AG04449 (cell line): Measurements from ENCODE around the gene CLEC4F.

Source experiments
- CTCF ChIA-PET: fragments of 350-600 bp; formaldehyde crosslinking; extraction: SDS; loops from one replicate; lab custom pipeline; 2021; ENCODE audit warnings: antibody characterized with exemption; lab: Yijun Ruan, JAX
- POLR2A ChIA-PET: fragments of 400-600, 350-600 bp; formaldehyde crosslinking; extraction: SDS; loops from one replicate; lab custom pipeline; 2020; ENCODE audit warnings: antibody characterized with exemption, inconsistent platforms; lab: Yijun Ruan, JAX
- DNase-seq: peaks from one replicate; pipeline ENCODE4 v3.0.0-alpha.2; 2010; ENCODE audit warnings: low read depth, low spot score
- H3K4me3 ChIP-seq: 2 replicates; pipeline ENCODE4 v1.5.1; 2011; ENCODE audit warnings: low read depth, mild to moderate bottlenecking, control low read depth, low read length
- TF ChIP-seq, protein P1 (sequence below): IDR thresholded peaks from one replicate; pipeline ENCODE4 v1.5.1; 2011; ENCODE audit warnings: mild to moderate bottlenecking, moderate library complexity, low read length, control low read depth, inconsistent platforms; ENCODE audit not compliant: insufficient read depth; ENCODE audit errors: missing control alignments

The CLEC4F gene

DNA sequence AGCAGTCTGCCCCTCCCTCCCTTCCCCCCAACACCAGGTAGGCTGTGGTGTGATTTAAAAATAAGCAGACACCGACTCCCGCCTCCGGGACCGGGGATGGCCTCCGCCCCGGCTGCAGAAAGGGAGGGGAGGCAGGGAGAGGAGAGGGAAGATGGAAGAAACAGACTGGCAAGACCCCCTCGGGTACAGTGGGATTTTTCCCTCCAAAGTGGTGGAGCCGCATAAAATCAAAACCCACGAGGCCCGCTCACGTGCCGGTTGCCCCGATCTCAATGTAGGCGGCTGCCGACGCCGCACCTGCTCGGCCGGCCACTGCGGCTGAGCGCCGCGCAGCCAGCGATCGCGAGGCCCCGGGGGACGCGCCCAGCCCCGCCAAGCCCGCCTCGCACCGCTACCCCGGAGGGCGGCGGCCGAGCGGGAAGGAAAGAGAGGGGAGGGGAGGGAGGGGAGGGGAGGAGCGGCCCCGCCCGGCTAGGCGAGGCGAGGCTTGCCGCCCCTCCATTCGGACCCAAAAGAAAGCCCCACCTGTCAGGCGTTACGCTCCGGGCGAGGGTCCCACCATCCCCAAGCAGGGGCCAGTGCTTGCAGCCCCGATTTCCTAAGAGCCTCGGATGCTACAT is 53.2 kb downstream of the CLEC4F start:
- ChIA-PET POLR2A (no interaction called here), CTCF (interaction anchor here (0.8 to 1.1 kb wide), 2 partner anchors 19 to 234 kb away, joined by 3 to 4 read pairs; no protein-coding TSS in a partner anchor)
- TF ChIP-seq, protein P1, sequence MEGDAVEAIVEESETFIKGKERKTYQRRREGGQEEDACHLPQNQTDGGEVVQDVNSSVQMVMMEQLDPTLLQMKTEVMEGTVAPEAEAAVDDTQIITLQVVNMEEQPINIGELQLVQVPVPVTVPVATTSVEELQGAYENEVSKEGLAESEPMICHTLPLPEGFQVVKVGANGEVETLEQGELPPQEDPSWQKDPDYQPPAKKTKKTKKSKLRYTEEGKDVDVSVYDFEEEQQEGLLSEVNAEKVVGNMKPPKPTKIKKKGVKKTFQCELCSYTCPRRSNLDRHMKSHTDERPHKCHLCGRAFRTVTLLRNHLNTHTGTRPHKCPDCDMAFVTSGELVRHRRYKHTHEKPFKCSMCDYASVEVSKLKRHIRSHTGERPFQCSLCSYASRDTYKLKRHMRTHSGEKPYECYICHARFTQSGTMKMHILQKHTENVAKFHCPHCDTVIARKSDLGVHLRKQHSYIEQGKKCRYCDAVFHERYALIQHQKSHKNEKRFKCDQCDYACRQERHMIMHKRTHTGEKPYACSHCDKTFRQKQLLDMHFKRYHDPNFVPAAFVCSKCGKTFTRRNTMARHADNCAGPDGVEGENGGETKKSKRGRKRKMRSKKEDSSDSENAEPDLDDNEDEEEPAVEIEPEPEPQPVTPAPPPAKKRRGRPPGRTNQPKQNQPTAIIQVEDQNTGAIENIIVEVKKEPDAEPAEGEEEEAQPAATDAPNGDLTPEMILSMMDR, result no peak
- H3K4me3 ChIP-seq, result no peak overlapping the region
- DNase-seq, result no peak

DNA sequence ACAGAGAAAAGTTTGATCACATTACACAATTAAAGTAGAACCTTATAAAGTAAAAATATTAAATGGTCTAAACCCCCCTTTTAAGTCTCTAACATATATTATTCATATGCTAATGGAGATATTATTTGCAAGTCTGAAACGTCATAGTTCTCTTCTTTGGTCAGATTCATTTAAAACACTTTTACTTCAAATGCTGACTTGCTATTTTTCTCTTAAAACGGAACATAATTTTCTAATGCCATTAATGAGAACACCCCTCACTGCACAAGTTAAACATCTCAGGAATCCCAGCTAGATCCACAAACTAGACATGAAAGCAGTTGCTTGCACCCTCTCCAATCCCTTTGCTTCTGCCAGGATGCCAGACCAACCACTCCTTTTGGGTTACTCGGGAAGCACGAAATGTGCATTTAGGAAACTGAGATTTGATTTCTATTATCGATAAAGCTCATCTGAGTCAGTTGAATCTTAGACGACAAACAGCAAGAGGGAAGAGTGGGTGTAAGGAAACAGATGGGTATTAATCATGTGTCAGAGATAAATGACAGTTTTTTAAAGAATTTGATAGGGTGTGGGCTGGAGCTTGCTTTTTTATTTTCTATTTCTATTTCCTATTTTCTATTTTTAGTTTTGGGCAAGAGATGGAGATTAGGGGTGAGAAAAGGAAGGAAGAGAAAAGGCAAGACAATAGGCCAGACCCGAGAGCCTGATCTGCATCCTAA is 53.9 kb downstream of the CLEC4F start:
- TF ChIP-seq, protein P1, result no peak
- POLR2A ChIA-PET, result interaction anchor here (0.6 kb wide), 1 partner anchor 18 kb away, joined by 5 read pairs; no protein-coding TSS in a partner anchor
- H3K4me3 ChIP-seq, result no peak overlapping the region
- CTCF ChIA-PET, result interaction anchor here (1.1 kb wide), 1 partner anchor 235 kb away, joined by 4 read pairs; no protein-coding TSS in a partner anchor
- DNase-seq, result no peak

DNA sequence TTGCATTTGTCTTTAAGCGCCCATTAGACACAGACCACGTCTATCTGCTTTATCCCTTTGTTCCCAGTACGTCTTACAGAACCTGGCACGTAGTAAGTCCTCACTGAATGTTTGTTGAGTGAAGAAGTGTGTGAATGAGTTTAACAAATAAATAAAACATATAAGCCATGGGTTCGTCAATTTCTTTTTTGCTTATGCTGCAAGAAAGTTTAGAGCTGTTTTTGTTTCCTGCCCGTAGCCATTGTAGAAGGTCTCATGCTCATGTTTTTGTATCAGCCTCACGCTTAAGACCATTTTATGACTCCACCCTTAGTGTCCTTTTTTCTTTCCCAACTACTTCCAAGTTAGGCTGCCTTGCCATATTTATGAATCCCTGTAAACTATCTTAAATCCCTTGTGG is 54.9 kb downstream of the CLEC4F start:
- POLR2A ChIA-PET, result no interaction called here
- no peak for DNase-seq
- TF ChIP-seq, protein P1, result no peak
- CTCF ChIA-PET, result no interaction called here
- H3K4me3 ChIP-seq, result no peak overlapping the region

DNA sequence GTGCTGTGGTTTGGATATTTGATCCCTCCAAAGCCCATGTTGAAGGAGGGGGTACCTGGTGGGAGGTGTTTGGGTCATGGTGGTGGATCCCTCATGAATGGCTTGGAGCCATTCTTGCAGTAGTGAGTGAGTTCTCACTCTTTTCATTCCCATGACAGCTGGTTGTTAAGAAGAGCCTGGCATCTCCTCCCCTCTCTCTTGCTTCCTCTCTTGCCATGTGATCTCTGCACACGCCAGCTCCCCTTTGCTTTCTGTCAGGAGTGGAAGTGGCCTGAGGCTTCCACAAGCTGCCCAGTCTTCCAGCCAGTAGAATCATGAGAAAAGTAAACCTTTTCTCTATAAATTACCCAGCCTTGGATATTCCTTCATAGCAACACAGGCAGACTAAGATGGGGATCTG is 61.0 kb downstream of the CLEC4F start:
- CTCF ChIA-PET, result interaction anchor here (1.2 kb wide), 1 partner anchor 10 kb away, joined by 3 read pairs; no protein-coding TSS in a partner anchor
- TF ChIP-seq, protein P1, result no peak
- POLR2A ChIA-PET, result no interaction called here
- H3K4me3 ChIP-seq, result no peak overlapping the region
- no peak for DNase-seq
